Right kidney (tissue), 1 donor: ENCODE measurements around the gene MGA.

ENCODE experiments used
- DNase-seq: peaks from one replicate; pipeline ENCODE4 v3.0.0-alpha.2; 2016

The MGA gene

GRCh38 chr15:41806291-41807181 lies 146.3 kb downstream of the MGA start:
- DNase-seq: no peak

GRCh38 chr15:41809121-41809520 lies 148.9 kb downstream of the MGA start:
- no peak for DNase-seq

GRCh38 chr15:41809526-41810220 lies 149.5 kb downstream of the MGA start:
- no peak for DNase-seq

GRCh38 chr15:41810651-41811431 lies 150.6 kb downstream of the MGA start:
- no peak for DNase-seq

GRCh38 chr15:41811432-41812195 lies 151.4 kb downstream of the MGA start:
- peak; percentile 53 for DNase-seq

GRCh38 chr15:41812820-41813375 lies 152.7 kb downstream of the MGA start:
- no peak for DNase-seq

GRCh38 chr15:41813426-41813825 lies 153.2 kb downstream of the MGA start:
- no peak for DNase-seq

GRCh38 chr15:41814534-41814933 lies 154.3 kb downstream of the MGA start:
- DNase-seq: no peak

GRCh38 chr15:41816788-41817187 lies 156.6 kb downstream of the MGA start:
- no peak for DNase-seq

GRCh38 chr15:41817327-41817726 lies 157.1 kb downstream of the MGA start:
- DNase-seq: no peak

GRCh38 chr15:41817781-41818180 lies 157.6 kb downstream of the MGA start:
- DNase-seq: no peak

- no peak for DNase-seq
Observed at GRCh38 chr15:41819455-41820050, 159.3 kb downstream of the MGA start.

- no peak for DNase-seq
Observed at GRCh38 chr15:41820791-41821423, 160.7 kb downstream of the MGA start.

- DNase-seq: no peak
Observed at GRCh38 chr15:41821831-41822230, 161.6 kb downstream of the MGA start.

GRCh38 chr15:41822471-41822870 lies 162.3 kb downstream of the MGA start:
- DNase-seq: no peak
